Pancreas (tissue), 10 donors: Measurements from ENCODE around the gene TMEM200C. TPM values are rescaled to one million over a fixed set of nuclear protein-coding genes. Genes with fewer than 3 reads are reported as not detected.

ENCODE experiments used
- ATAC-seq, 4 donors: fragments of 200-7000 bp; cut with Tn5 transposase; one replicate each; pipeline versions ENCODE4 v1.8.0 to v1.9.1; 2020; ENCODE audit warnings: mild to moderate bottlenecking in 4 of 4, moderate library complexity in 4 of 4
- DNase-seq, 6 donors: peaks; one replicate each; pipeline ENCODE4 v3.0.0-alpha.2; 2020
- FAIRE-seq: peaks from 2 replicates; lab custom pipeline; 2012; peaks lifted over from hg19 to GRCh38; lab: Jason Lieb, UNC
- H3K27ac ChIP-seq, 4 donors: fragments of 200-600 bp; sonication (generic); 1 replicate in 3 of 4; 2 replicates in 1 of 4; pipeline versions ENCODE4 v1.5.0 to v1.8.0; 2020
- H3K27me3 ChIP-seq, 4 donors: fragments of 200-600 bp; one replicate each; pipeline ENCODE4 v1.8.0; 2021
- H3K36me3 ChIP-seq, 3 donors: fragments of 200-600 bp; sonication (generic) in 1 of 3; one replicate each; pipeline versions ENCODE4 v1.5.0 to v1.8.0; 2020 to 2021
- H3K4me1 ChIP-seq, 3 donors: fragments of 200-600 bp; one replicate each; pipeline ENCODE4 v1.8.0; 2021
- H3K4me3 ChIP-seq, 4 donors: fragments of 200-600 bp; sonication (generic) in 2 of 4; one replicate each; pipeline versions ENCODE4 v1.5.0 to v1.8.0; 2020 to 2021
- H3K9me3 ChIP-seq, 4 donors: fragments of 200-600 bp; one replicate each; pipeline ENCODE4 v1.8.0; 2021
- WGBS, 2 donors: extraction: QIAGEN DNeasy Blood & Tissue Kit; methylation state at CpG; one replicate each; pipeline ENCODE4 v1.1.7; 2013; 5-methylcytosine and 5-hydroxymethylcytosine counted together
- intact Hi-C, 3 donors: fragments of 100-400 bp; cut with DNase I; formaldehyde crosslinking; loops; one replicate each; pipeline versions ENCODE4 v1.11.1 to v1.14.2; 2022
- polyA plus RNA-seq, 2 donors: library from polyadenylated mRNA; stranded (reverse); fragments of 200-250 nt; gene quantifications; one replicate each; pipeline ENCODE4 v1.2.3, GENCODE V29; 2013
- total RNA-seq, 6 donors: library from RNA; stranded (reverse); fragmentation: NEBNext Ultra II Directional in 4 of 6; extraction: Animal tissue kit (Norgen Biotek cat#: 25700) in 4 of 6; gene quantifications; one replicate each; pipeline versions ENCODE4 v1.2.1 to v1.2.4, GENCODE V29; 2021 to 2023
- TF ChIP-seq, protein P1 (sequence below), 4 donors: fragments of 200-600 bp; sonication (generic) in 3 of 4; IDR thresholded peaks; one replicate each; pipeline versions ENCODE4 v1.5.0 to v1.8.0; 2021; ENCODE audit warnings: antibody characterized with exemption in 4 of 4
- donor health status: healthy with polysubstance abuse.
- donor health status: DM: no; HTN: no; CAD: no; lungs with moderate emphysema.
- donor health status: DM: no; HTN: no; CAD: no.
- donor health status: control.
- donor health status: control.
- donor health status: Bipolar disorder and iron deficiency.
- donor health status: DM: yes; HTN: yes; CAD: no.
- donor health status: DM: no; HTN: no; CAD: no.
- donor health status: DM: no; HTN: no; CAD: no.
- donor health status: DM: yes; HTN: yes; CAD: no.

Gene TMEM200C
- total and polyA plus RNA-seq, 8 donors = under 0.01 to 0.37 (median 0.03) TPM; not detected in 2

DNA sequence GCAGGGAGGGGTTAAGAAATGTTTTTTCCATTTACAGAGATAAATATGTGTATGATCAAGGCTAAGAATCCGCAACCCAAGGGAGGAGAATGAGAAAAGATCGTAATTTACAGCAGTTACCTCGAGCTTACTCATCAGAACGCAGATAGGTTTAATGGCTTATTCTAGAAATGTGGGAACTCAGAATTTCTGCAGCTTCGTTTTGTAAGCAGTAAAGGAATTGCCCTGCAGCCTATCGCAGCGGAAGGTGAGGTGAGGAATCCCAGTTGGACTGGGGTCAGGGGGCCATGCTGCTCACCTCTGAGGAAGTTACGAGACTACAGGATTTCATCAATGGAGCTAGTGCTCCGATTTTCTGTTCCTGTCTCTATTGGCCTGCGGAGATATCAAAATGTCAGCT is 8.1 kb upstream of the TMEM200C start:
- TF ChIP-seq, protein P1, sequence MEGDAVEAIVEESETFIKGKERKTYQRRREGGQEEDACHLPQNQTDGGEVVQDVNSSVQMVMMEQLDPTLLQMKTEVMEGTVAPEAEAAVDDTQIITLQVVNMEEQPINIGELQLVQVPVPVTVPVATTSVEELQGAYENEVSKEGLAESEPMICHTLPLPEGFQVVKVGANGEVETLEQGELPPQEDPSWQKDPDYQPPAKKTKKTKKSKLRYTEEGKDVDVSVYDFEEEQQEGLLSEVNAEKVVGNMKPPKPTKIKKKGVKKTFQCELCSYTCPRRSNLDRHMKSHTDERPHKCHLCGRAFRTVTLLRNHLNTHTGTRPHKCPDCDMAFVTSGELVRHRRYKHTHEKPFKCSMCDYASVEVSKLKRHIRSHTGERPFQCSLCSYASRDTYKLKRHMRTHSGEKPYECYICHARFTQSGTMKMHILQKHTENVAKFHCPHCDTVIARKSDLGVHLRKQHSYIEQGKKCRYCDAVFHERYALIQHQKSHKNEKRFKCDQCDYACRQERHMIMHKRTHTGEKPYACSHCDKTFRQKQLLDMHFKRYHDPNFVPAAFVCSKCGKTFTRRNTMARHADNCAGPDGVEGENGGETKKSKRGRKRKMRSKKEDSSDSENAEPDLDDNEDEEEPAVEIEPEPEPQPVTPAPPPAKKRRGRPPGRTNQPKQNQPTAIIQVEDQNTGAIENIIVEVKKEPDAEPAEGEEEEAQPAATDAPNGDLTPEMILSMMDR (IDR thresholded peaks at IDR 0.05) = no peak
- intact Hi-C loops = no loop called here
- FAIRE-seq (no peak), ATAC-seq (no peak), DNase-seq (no peak)
- 59 to 77% methylated on average over 10 of the region's 10 CpGs for WGBS, 2 donors
- Histone ChIP-seq H3K4me3 (no peak overlapping the region), H3K27ac (no peak overlapping the region), H3K36me3 (no peaks in the 10 kb centered on the region), H3K9me3 (no peaks in the 10 kb centered on the region), H3K4me1 (no peaks in the 10 kb centered on the region), H3K27me3 (no peaks in the 10 kb centered on the region)

DNA sequence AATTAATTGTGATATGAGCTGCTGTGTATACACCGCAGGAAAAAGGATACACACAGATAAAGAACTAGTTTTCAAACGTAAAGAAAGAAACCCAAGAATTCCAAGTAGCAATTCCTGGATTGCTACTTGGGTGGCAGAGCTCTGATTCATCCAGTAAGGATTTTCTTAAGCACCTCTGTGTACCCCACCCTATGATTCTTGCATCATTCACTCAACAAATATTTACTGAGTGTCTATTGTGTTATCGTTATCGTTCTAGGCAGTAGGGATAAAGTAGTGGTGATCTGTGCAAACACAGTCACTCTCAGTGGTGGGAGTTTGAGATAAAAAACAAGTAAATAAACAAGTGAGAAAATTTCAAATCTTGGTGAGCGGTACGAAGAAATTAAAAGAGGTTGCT is 4.9 kb upstream of the TMEM200C start:
- DNase-seq (no peak), ATAC-seq (no peak), FAIRE-seq (no peak)
- H3K4me1 ChIP-seq = no peaks in the 10 kb centered on the region
- H3K27ac ChIP-seq = no peak overlapping the region
- H3K36me3 ChIP-seq = no peaks in the 10 kb centered on the region
- H3K27me3 ChIP-seq = peaks cover 0 to 6% (median 0%) of the 10 kb centered on the region in 4 donors
- TF ChIP-seq, protein P1 (IDR thresholded peaks at IDR 0.05) = no peak
- 27 to 33% methylated on average over 6 of the region's 6 CpGs for WGBS, 2 donors
- no peaks in the 10 kb centered on the region for H3K9me3 ChIP-seq
- intact Hi-C loops = no loop called here
- no peak overlapping the region for H3K4me3 ChIP-seq

DNA sequence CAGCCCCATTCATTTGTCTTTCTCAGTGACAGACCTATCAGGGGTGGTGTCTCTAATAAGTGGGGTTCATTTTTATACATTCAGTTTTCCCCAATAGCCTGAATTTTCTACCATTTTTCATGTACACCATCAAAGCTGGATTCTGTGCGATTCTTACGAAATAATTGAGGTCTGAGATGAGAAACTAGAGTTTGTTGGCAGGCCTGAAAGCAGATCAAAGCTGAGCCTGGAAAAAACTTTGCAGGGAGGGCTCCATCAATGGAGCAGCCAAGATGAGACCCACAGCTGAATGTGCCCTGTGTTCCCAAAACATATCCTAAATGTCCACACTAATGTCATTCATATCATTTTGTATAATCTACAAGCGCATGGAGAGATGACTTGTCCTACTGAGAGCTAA is 4.5 kb upstream of the TMEM200C start:
- no peak overlapping the region for H3K27ac ChIP-seq
- no peak for FAIRE-seq
- H3K36me3 ChIP-seq = no peaks in the 10 kb centered on the region
- DNase-seq = no peak
- TF ChIP-seq, protein P1 (IDR thresholded peaks at IDR 0.05) = no peak
- ATAC-seq = no peak
- intact Hi-C loops = no loop called here
- no peaks in the 10 kb centered on the region for H3K4me1 ChIP-seq
- peaks cover 0 to 6% (median under 1%) of the 10 kb centered on the region in 4 donors for H3K27me3 ChIP-seq
- H3K4me3 ChIP-seq = no peak overlapping the region
- WGBS, 2 donors = 67 to 71% methylated on average over 3 of the region's 3 CpGs
- no peaks in the 10 kb centered on the region for H3K9me3 ChIP-seq

DNA sequence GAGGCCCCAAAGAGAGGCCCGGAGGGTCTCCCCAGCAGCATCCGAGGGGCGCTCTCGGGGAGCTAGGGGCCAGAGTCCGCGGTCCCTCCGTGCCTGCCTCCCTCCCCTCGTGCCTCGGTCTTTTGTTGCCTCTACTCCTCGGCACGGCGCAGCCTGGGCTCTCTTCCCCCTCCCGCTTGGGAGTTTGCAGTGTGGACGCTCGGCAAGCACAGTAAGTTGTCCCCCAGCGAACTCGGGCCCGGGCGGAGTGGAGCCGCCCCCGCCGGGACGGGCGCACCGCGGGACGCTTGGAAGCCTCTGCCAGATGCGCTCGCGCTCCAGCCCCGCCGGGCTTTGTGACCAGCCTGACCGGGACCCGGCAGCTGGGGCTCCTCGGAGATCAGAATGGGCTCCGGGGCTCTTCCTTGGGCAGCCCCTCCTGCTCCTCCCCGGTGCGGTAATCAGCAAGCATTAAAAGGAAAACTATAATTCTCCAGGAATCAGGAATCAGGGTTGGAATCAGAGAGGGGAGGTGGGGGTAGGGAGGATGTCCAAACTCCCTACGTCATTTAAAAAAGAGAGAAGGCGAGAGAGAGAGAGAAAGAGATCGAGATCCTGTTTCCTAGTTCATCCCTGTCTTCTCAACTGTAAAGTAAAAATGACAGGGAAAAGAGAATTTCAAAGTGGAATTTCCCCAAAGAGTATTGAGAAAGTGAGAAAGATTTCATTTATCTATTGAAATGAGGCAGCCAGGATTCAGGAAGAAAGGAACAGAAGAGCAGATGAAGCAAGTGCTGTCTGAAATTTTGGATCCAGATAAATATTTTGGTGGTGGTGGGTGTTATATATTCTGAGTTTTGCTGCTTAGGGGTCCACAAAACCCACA is 786 bp upstream of the TMEM200C start:
- H3K36me3 ChIP-seq = no peaks in the 10 kb centered on the region
- no peaks in the 10 kb centered on the region for H3K4me1 ChIP-seq
- peaks cover 0 to 14% (median 6%) of the 10 kb centered on the region in 4 donors for H3K27me3 ChIP-seq
- intact Hi-C loops = no loop called here
- H3K9me3 ChIP-seq = no peaks in the 10 kb centered on the region
- H3K27ac ChIP-seq = no peak overlapping the region
- H3K4me3 ChIP-seq = peak overlapping the region in 3 of 4 donors; percentile 12 to 53 (median 35)
- FAIRE-seq (no peak), DNase-seq (peak in 3 of 6 donors; percentile 15 to 75 (median 74)), ATAC-seq (peak in 3 of 4 donors; percentile 47 to 75 (median 67))
- TF ChIP-seq, protein P1 (IDR thresholded peaks at IDR 0.05) = no peak
- WGBS, 2 donors = 5 to 6% methylated on average over 36 to 41 of the region's 41 CpGs
